PC-9 (cell line): ENCODE results near the gene PPP1R9A.

ENCODE experiments used
- CTCF ChIP-seq: fragments of 200-600 bp; sonication (generic); conservative IDR thresholded peaks from 2 replicates; pipeline ENCODE4 v1.6.1; 2017; ENCODE audit warnings: mixed run types, antibody characterized with exemption, mild to moderate bottlenecking, moderate library complexity
- EZH2 ChIP-seq: fragments of 200-600 bp; sonication (generic); IDR thresholded peaks from 2 replicates; pipeline ENCODE4 v1.8.0; 2017; ENCODE audit warnings: antibody characterized with exemption, low read depth

GRCh38 chr7:94999069-94999351 is 91.6 kb downstream of the PPP1R9A start:
- TF ChIP-seq CTCF: no peak
- TF ChIP-seq EZH2: no peak
